ENCODE results near the gene SETD3. TPM values are rescaled to one million over a fixed set of nuclear protein-coding genes. Genes with fewer than 3 reads are reported as not detected.

The SETD3 gene
- total and polyA plus RNA-seq, 2 of the 8 experiments (the other 6 are each of a cell fraction or from before 2014, with no cell fraction given), result 24.0 to 64.0 TPM

- TF ChIP-seq FOSL1 (IDR thresholded peaks at IDR 0.05; ENCODE audit: insufficient read depth, low read depth, low read length) (no peak), SP1 (IDR thresholded peaks at IDR 0.05; ENCODE audit: low read depth, low read length) (no peak), SIX5 (IDR thresholded peaks at IDR 0.05; ENCODE audit: low read depth, low read length) (no peak), CHD2 (IDR thresholded peaks at IDR 0.05; ENCODE audit: low read length) (no peak), TAF1 (IDR thresholded peaks at IDR 0.05; ENCODE audit: low read depth, low read length) (no peak), HDAC6 (IDR thresholded peaks at IDR 0.05; ENCODE audit: low read depth, low read length) (no peak), CHD7 (IDR thresholded peaks at IDR 0.05; ENCODE audit: insufficient replicate concordance, low read length) (no peak), SP4 (IDR thresholded peaks at IDR 0.05; ENCODE audit: low read length) (no peak)
Measured at GRCh38 chr14:99527427-99528076, 46.9 kb upstream of the SETD3 start (continued).

All from H1 (cell line).